NT2/D1 (cell line): ENCODE measurements around the gene LMX1B.
A peak's percentile ranks its signal among the peaks of the same experiment; 100 is the strongest.

ENCODE experiments used
- DNase-seq: peaks from one replicate; pipeline ENCODE4 v3.0.0-alpha.2; 2011; ENCODE audit warnings: low read depth, low spot score
- H3K27me3 ChIP-seq: 2 replicates; pipeline ENCODE4 v1.6.0; 2011; ENCODE audit warnings: mild to moderate bottlenecking; ENCODE audit not compliant: insufficient read length, insufficient read depth
- H3K36me3 ChIP-seq: 2 replicates; pipeline ENCODE4 v1.6.1; 2011; ENCODE audit warnings: mild to moderate bottlenecking, low read length, mixed read lengths; ENCODE audit not compliant: insufficient read depth, insufficient read length
- H3K4me1 ChIP-seq: 2 replicates; pipeline ENCODE4 v1.5.1; 2011; ENCODE audit not compliant: insufficient read depth, insufficient read length
- H3K4me3 ChIP-seq: 2 replicates; pipeline ENCODE4 v1.5.1; 2011; ENCODE audit warnings: low read depth; ENCODE audit not compliant: insufficient read length
- H3K9ac ChIP-seq: 2 replicates; pipeline ENCODE4 v1.6.0; 2011; ENCODE audit warnings: low read depth; ENCODE audit not compliant: insufficient read length
- H3K9me3 ChIP-seq: 2 replicates; pipeline ENCODE4 v1.5.1; 2011; ENCODE audit warnings: mild to moderate bottlenecking, low read length; ENCODE audit not compliant: insufficient read depth
- SUZ12 ChIP-seq: IDR thresholded peaks from 2 replicates; pipeline ENCODE4 v1.6.1; 2011; ENCODE audit not compliant: insufficient read length, insufficient read depth; ENCODE audit errors: extremely low read depth
- YY1 ChIP-seq: IDR thresholded peaks from 2 replicates; pipeline ENCODE4 v1.6.1; 2011; ENCODE audit not compliant: insufficient read length, insufficient read depth
- ZNF274 ChIP-seq: IDR thresholded peaks from 2 replicates; pipeline ENCODE4 v1.6.1; 2011; ENCODE audit warnings: mild to moderate bottlenecking, low read depth, low read length

Gene LMX1B

DNA sequence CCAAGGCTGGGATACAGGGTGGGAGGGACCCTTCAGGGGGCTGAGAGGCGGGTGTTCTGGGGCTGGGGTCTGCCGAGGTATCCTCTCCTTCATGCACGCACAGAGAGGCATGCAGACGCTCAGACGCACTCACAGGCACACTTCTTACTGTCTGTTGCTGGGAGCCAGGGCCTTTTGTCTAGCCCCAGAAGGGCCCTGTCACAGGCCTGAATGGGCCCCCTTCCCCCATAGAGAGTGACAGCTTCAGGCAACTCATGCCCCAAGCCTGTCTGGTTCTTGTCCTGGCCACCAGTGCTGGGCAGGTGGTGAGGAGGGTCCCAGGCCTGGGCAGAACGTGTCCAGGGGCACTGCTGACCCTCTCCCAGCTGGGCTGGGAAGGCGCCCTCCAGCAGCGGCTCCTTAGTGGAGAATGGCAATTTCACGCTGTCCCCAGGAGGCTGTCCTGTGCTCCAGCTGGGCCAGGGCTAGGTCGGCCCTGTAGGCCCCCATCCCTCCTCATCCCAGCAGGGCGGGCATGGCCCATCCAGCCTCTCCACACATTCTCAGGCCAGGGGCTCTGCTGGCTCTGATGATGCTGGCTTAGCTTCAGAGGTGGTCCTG is 45.3 kb downstream of the LMX1B start:
- Histone ChIP-seq H3K9me3 (no peaks in the 10 kb centered on the region), H3K4me3 (no peak overlapping the region), H3K9ac (peak overlapping the region; percentile 34), H3K27me3 (peaks cover 94% of the 10 kb centered on the region), H3K4me1 (peaks cover 23% of the 10 kb centered on the region), H3K36me3 (no peaks in the 10 kb centered on the region)
- no peak for DNase-seq
- TF ChIP-seq SUZ12 (no peak), ZNF274 (no peak), YY1 (no peak)

DNA sequence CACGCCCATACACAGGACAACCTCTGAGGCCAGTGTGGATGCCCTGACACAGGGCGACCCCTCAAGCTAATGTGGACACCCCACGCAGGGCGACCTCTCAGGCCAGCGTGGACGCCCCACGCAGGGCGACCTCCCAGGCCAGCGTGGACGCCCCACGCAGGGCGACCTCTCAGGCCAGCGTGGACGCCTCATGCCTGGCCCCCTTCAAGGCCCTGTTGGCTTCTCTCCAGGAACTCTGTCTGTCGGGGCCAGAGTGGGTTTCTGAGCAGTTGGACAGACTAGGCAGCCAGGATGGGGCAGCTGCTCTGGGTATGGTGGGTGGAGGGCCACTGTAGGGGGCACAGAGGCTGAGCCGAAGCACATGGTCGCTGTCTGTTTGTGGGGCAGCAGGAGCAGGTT is 47.4 kb downstream of the LMX1B start:
- no peak overlapping the region for H3K4me3 ChIP-seq
- H3K9ac ChIP-seq = no peak overlapping the region
- H3K4me1 ChIP-seq = peaks cover 32% of the 10 kb centered on the region
- no peaks in the 10 kb centered on the region for H3K36me3 ChIP-seq
- TF ChIP-seq YY1 (no peak), ZNF274 (no peak), SUZ12 (no peak)
- H3K9me3 ChIP-seq = no peaks in the 10 kb centered on the region
- peaks cover 93% of the 10 kb centered on the region for H3K27me3 ChIP-seq
- no peak for DNase-seq

DNA sequence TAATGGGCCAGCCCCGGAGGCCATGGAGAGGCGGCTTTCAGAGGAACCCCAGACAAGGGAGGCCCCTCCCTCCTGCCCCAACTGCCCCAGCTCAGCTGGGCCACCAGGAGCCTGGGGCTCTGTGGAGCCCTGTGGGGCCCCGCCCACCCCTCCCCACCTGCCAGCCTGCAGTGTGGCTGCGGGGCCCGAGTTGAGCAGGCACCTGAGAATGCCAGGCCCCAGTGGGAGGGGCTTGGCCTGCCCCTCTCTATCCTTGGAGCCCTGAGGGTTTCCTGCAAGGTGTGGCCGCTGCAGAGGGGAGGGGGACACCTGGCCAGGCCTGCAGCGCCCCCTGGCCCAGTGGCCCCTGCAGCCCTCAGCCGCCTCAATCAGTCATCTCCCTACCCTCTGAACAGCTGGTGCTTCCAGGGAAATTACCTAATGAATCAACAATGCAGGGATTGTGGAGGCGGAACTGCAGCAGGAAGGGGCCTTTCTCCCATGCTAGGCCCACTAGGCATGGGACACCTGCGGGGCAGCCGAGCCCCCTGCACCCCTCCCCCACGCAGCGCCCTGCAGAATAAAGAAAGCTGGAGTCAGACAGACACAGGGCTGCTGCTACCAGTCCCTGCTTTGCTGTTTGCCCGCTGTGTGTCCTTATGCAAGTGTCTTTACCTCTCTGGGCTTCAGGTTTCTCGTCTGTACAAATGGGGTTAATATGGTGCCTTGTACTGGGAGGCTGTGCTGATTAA is 48.0 kb downstream of the LMX1B start:
- H3K9me3 ChIP-seq = no peaks in the 10 kb centered on the region
- DNase-seq = peak; percentile 71
- H3K4me3 ChIP-seq = no peak overlapping the region
- H3K4me1 ChIP-seq = peaks cover 33% of the 10 kb centered on the region
- peaks cover 93% of the 10 kb centered on the region for H3K27me3 ChIP-seq
- no peaks in the 10 kb centered on the region for H3K36me3 ChIP-seq
- no peak overlapping the region for H3K9ac ChIP-seq
- TF ChIP-seq SUZ12 (no peak), ZNF274 (no peak), YY1 (no peak)

DNA sequence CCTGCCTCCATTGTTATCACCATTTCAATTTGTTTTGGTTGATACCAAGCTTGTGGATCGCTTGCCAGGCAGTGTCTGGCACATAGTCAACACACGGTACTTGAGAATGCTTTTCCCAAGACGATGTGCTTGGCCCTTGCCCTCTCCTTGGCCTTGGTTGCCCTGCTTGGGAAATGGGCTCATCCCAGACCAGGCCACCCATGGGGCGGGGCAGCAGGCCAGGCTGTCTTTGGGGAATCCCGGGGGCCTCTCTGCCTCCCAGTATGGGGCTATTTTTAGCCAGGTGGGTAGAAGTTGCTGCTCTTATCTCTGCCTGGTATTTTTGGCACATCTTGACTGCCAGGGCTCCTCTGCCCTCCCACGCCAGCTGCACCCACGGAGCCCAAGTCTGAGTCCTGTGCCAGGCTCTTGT is 49.9 kb downstream of the LMX1B start:
- H3K36me3 ChIP-seq = no peaks in the 10 kb centered on the region
- peaks cover 92% of the 10 kb centered on the region for H3K27me3 ChIP-seq
- H3K4me3 ChIP-seq = no peak overlapping the region
- no peak for DNase-seq
- TF ChIP-seq ZNF274 (no peak), SUZ12 (no peak), YY1 (no peak)
- no peaks in the 10 kb centered on the region for H3K9me3 ChIP-seq
- peak overlapping the region; percentile 34 for H3K9ac ChIP-seq
- H3K4me1 ChIP-seq = peaks cover 38% of the 10 kb centered on the region

DNA sequence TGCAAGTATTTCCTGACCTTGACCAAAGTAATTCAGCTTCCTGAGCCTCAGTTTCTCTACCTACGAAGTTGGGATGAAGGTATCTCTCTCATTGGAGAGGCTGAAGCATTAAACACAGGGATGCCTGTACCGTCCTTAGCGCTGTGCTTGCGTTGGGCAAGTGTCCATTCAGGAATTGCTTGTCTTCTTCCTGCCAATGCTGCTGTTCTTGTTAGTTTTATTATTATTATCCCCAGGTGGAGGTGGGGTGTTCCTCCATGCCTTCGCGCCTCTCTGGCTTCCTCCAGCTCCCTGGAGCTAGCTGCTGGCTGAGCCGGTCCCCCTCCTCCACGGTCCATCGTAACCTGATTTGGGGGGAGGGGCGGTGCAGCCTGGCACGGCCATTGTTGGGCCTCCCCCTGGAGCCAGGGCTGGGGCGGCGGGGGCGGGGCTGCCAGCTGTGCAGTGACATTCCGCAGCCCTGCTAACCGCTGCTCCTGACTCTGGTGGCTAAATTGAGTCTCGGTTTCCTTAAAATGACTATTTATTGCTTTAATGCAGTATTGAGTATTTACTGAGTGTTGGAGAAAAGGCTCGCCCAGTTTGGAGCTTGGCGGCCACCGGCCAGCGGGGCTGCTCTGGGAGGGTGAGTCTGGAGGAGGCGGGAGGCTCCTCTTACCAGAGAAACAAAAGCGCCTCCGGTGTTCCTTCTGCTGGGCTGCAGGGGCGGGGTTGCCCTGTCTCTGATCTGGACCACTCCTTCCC is 51.3 kb downstream of the LMX1B start:
- Histone ChIP-seq H3K9me3 (no peaks in the 10 kb centered on the region), H3K4me3 (peak overlapping the region; percentile 13), H3K9ac (peak overlapping the region; percentile 51), H3K36me3 (no peaks in the 10 kb centered on the region), H3K4me1 (peaks cover 34% of the 10 kb centered on the region), H3K27me3 (peaks cover 92% of the 10 kb centered on the region)
- TF ChIP-seq YY1 (no peak), SUZ12 (no peak), ZNF274 (no peak)
- DNase-seq = no peak

DNA sequence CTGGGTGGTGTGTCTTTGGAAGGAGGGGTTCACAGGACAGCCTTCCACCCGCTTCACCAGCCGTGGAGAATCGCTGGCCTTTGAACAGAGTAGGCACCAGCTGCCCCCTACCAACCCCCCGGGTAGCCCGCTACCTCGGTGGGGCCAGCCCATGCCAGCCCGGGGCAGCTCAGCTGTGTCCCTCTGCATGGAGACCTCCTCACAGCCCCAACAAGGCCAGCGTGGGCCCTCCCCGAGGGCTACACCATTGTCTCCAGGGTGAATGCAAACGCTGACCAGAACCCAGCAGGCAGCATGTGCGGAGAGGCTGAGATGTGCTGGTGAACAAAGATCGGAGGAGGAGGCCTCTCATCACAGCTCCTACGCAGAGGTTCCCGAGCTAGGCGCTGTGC is 51.9 kb downstream of the LMX1B start:
- H3K27me3 ChIP-seq = peaks cover 92% of the 10 kb centered on the region
- no peak for DNase-seq
- peak overlapping the region; percentile 13 for H3K4me3 ChIP-seq
- H3K9me3 ChIP-seq = no peaks in the 10 kb centered on the region
- peaks cover 34% of the 10 kb centered on the region for H3K4me1 ChIP-seq
- H3K9ac ChIP-seq = peak overlapping the region; percentile 37
- no peaks in the 10 kb centered on the region for H3K36me3 ChIP-seq
- TF ChIP-seq ZNF274 (no peak), YY1 (no peak), SUZ12 (no peak)
